GM18909 (cell line): ENCODE data around the gene DENND4A.

Source experiments
- ATAC-seq: cut with Tn5 transposase; IDR thresholded peaks from one replicate; pipeline ENCODE4 v1.9.1; 2021; ENCODE audit warnings: mild to moderate bottlenecking; ENCODE audit not compliant: unreplicated experiment, poor library complexity

The DENND4A gene

GRCh38 chr15:65792138-65792987 lies at the start of gene DENND4A:
TSS of gene DENND4A (minus strand) at chr15:65792293. CDS start at chr15:65756450, 35,843 bp downstream.
- peak; percentile 84 for ATAC-seq

DNA sequence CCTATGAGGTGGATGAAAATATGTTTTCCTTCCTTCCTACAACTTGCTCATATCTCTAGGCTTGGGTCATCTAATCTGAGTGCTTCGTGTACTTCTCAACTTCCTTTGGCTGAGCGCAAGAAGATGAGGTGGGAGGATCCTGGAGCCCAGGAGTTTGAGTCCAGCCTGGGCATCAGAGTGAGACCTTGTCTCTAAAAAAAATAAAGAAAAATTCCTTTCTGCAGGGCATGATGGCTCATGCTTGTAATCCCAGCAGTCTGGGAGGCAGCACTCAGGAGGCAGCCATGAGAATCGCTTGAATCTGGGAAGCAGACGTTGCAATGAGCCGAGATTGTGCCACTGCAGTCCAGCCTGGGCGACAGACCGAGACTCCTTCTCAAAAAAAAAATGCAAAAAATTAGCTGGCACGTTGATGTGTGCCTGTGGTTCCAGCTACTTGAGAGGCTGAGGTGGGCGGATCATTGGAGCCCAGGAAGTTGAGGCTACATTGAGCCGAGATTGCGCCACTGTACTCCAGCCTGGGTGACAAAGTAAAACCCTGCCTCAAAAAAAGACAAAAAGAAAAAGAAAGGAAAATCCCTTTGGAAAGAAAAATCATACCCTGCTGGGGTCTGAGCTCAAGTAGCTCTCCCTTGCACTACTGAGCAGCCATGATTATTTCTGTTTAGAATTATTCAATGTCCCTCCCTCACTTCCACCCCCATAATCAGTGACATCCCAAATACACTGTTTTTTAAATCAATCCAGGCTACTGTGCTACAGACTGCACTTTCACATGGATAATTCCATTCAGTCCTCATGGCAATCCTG lies 49.2 kb upstream of the DENND4A start:
- no peak for ATAC-seq

DNA sequence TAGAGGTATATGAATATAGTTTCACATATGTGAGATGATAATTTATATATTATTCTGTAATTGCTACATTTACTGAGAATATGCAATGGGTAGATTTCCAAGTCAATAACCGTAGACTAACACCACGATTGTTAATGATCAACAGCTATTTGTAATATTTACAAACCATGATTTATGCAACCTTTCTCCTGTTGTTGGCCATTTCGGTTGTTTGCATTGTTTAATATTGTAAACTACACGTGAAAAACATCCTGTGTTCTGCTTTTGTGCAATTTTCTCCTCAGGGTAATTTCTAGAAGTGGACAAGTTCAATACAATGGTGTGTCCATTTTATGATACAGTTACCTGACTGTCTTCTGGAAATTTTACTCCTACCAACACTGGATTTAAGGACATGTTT lies 47.9 kb upstream of the DENND4A start:
- no peak for ATAC-seq

GRCh38 chr15:65839354-65839901 lies 47.3 kb upstream of the DENND4A start:
- ATAC-seq = no peak

- ATAC-seq = no peak
Observed at GRCh38 chr15:65837301-65838294, 45.5 kb upstream of the DENND4A start.

- no peak for ATAC-seq
Observed at GRCh38 chr15:65836665-65837064, 44.6 kb upstream of the DENND4A start.

GRCh38 chr15:65835447-65835846 lies 43.4 kb upstream of the DENND4A start:
- ATAC-seq = no peak

DNA sequence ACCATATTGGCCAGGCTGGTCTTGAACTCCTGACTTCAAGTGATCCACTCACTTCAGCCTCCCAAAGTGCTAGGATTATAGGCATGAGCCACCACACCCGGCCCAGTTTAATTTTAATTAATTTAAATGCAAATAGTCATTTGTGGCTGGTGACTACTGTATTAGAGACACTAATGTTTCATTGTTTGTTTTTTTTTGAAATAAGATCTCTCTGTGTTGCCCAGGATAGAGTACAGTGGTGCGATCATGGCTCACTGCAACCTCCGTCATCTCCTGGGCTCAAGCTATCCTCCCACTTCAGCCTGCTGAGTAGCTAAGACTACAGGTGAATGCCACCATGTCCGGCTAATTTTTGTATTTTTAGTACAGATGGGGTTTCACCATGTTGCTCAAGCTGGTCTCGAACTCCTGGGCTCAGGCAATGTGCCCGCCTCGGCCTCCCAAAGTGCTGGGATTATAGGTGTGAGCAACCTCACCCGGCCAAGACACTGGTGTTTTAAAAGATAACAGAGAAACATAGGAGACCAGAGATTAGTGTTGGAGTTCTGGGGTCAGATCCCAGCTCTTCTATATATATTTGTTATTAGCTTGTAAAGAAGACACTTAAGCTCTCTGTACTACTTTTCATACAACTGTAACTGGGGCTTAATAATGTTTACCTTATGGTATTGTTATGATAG lies 42.6 kb upstream of the DENND4A start:
- ATAC-seq = no peak

GRCh38 chr15:65833501-65834205 lies 41.6 kb upstream of the DENND4A start:
- no peak for ATAC-seq

- no peak for ATAC-seq
Observed at GRCh38 chr15:65832549-65833364, 40.7 kb upstream of the DENND4A start.

GRCh38 chr15:65829130-65829764 lies 37.2 kb upstream of the DENND4A start:
- no peak for ATAC-seq

GRCh38 chr15:65828585-65828984 lies 36.5 kb upstream of the DENND4A start:
- no peak for ATAC-seq

GRCh38 chr15:65827065-65827464 lies 35.0 kb upstream of the DENND4A start:
- ATAC-seq = no peak

- no peak for ATAC-seq
Observed at GRCh38 chr15:65824941-65825544, 33.0 kb upstream of the DENND4A start.

DNA sequence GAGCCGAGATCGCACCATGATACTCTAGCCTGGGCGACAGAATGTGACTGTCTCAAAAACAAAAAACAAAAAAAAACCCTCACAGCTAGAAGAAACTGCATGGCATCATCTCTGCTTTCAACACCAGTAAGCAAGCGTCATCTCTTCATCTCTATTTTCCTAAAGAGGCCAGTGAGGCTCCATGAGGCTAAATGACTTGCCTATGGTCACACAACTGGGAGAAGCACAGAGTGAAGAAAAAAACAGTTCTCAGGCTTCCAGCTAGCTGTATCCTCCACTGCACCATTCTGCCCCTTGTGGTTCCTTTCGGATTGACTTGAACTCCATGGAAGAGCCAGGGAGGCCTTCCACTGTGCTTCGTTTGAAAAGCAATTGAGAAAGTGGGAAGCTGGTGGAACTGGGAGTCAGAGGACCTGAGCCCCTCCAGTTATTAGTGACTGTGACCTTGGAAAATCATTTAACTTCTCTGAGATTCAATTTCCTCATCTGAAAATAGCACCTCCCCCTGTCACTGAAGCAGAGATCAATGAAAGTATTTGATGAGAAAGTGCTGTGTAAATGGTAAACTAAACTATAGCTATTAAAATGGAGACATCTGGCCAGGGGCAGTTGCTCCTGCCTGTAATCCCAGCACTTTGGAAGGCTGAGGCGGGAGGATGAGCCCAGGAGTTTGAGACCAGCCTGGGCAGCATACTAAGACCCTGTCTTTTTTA lies 32.1 kb upstream of the DENND4A start:
- ATAC-seq = no peak

GRCh38 chr15:65822316-65822715 lies 30.2 kb upstream of the DENND4A start:
- no peak for ATAC-seq
